Neural progenitor cell (in vitro differentiated cells): ENCODE data around the gene RPP38. TPM values are rescaled to one million over a fixed set of nuclear protein-coding genes. Genes with fewer than 3 reads are reported as not detected.
A peak's percentile ranks its signal among the peaks of the same experiment; 100 is the strongest.

Source experiments
- DNase-seq: peaks from one replicate; pipeline ENCODE4 v3.0.0-alpha.2; 2016; ENCODE audit warnings: low spot score
- H2AFZ ChIP-seq: fragments of 200-600 bp; sonication (generic); replicated peaks from 2 replicates; pipeline ENCODE4 v1.6.1; 2016; ENCODE audit warnings: antibody characterized with exemption
- H3F3A ChIP-seq: fragments of 200-600 bp; sonication (generic); 2 replicates; pipeline ENCODE4 v1.6.1; 2016; ENCODE audit warnings: antibody characterized with exemption, low read depth
- H3K27ac ChIP-seq: fragments of 200-600 bp; sonication (generic); 2 replicates; pipeline ENCODE4 v1.5.1; 2016; ENCODE audit warnings: mild to moderate bottlenecking
- H3K27me3 ChIP-seq: fragments of 200-600 bp; sonication (generic); 2 replicates; pipeline ENCODE4 v1.6.1; 2016; ENCODE audit warnings: mild to moderate bottlenecking, moderate library complexity
- H3K36me3 ChIP-seq: fragments of 200-600 bp; sonication (generic); 2 replicates; pipeline ENCODE4 v1.5.1; 2016
- H3K4me1 ChIP-seq: fragments of 200-600 bp; sonication (generic); 2 replicates; pipeline ENCODE4 v1.6.1; 2016; ENCODE audit warnings: mixed run types
- H3K4me2 ChIP-seq: fragments of 200-600 bp; sonication (generic); 2 replicates; pipeline ENCODE4 v1.6.1; 2016
- H3K4me3 ChIP-seq: fragments of 200-600 bp; sonication (generic); 2 replicates; pipeline ENCODE4 v1.5.1; 2016
- H3K79me2 ChIP-seq: fragments of 200-600 bp; sonication (generic); 2 replicates; pipeline ENCODE4 v1.6.1; 2016; ENCODE audit warnings: low read depth
- H3K9ac ChIP-seq: fragments of 200-600 bp; sonication (generic); 2 replicates; pipeline ENCODE4 v1.6.1; 2016
- H3K9me3 ChIP-seq: fragments of 200-600 bp; sonication (generic); 2 replicates; pipeline ENCODE4 v1.5.1; 2016; ENCODE audit warnings: low read depth
- H4K20me1 ChIP-seq: fragments of 200-600 bp; sonication (generic); 2 replicates; pipeline ENCODE4 v1.6.1; 2016; ENCODE audit warnings: low read depth
- H3K27ac Mint-ChIP-seq: 3 replicates; pipeline ENCODE4 v1.8.0; 2021; ENCODE audit warnings: mixed read lengths
- H3K27me3 Mint-ChIP-seq: 2 replicates; pipeline ENCODE4 v1.8.0; 2022; ENCODE audit warnings: low read depth, mild to moderate bottlenecking, inconsistent platforms, moderate library complexity, mixed read lengths; ENCODE audit not compliant: insufficient read depth
- H3K36me3 Mint-ChIP-seq: 3 replicates; pipeline ENCODE4 v1.8.0; 2021; ENCODE audit warnings: mixed read lengths
- H3K4me1 Mint-ChIP-seq: 3 replicates; pipeline ENCODE4 v1.8.0; 2021; ENCODE audit warnings: mixed read lengths
- H3K4me3 Mint-ChIP-seq: 3 replicates; pipeline ENCODE4 v1.8.0; 2021; ENCODE audit warnings: mild to moderate bottlenecking, moderate library complexity, mixed read lengths
- H3K9me3 Mint-ChIP-seq: 3 replicates; pipeline ENCODE4 v1.8.0; 2020; ENCODE audit warnings: mixed read lengths
- CTCF ChIP-seq: fragments of 200-600 bp; sonication (generic); IDR thresholded peaks from 2 replicates; pipeline ENCODE4 v1.5.1; 2017; ENCODE audit warnings: antibody characterized with exemption, mild to moderate bottlenecking
- EZH2 ChIP-seq: fragments of 200-600 bp; sonication (generic); IDR thresholded peaks from 2 replicates; pipeline ENCODE4 v1.6.1; 2017; ENCODE audit warnings: antibody characterized with exemption, mild to moderate bottlenecking, moderate library complexity
- EZH2phosphoT487 ChIP-seq: fragments of 200-600 bp; sonication (generic); IDR thresholded peaks from 2 replicates; pipeline ENCODE4 v1.6.1; 2017; ENCODE audit warnings: antibody characterized with exemption
- total RNA-seq: library from RNA; depleted of rRNA; stranded (reverse); fragments of >200 nt; gene quantifications from 2 replicates; pipeline ENCODE4 v1.2.3, GENCODE V29; 2015; ENCODE audit warnings: low replicate concordance

Gene RPP38
- total RNA-seq, 1 donor from 2014 or later: 17.0 TPM

GRCh38 chr10:15146366-15146765 lies 49.2 kb downstream of the RPP38 start:
- no peak overlapping the region for H2AFZ ChIP-seq
- H3K36me3 ChIP-seq: no peaks in the 10 kb centered on the region
- no peaks in the 10 kb centered on the region for H3K27me3 Mint-ChIP-seq
- peaks cover 7% of the 10 kb centered on the region for H3K4me1 ChIP-seq
- peaks cover 22% of the 10 kb centered on the region for H4K20me1 ChIP-seq
- peaks cover 40% of the 10 kb centered on the region for H3K79me2 ChIP-seq
- peaks cover 3% of the 10 kb centered on the region for H3F3A ChIP-seq
- no peak overlapping the region for H3K4me3 Mint-ChIP-seq
- H3K27me3 ChIP-seq: no peaks in the 10 kb centered on the region
- H3K4me2 ChIP-seq: no peak overlapping the region
- peaks cover 7% of the 10 kb centered on the region for H3K36me3 Mint-ChIP-seq
- DNase-seq: peak; percentile 13
- no peak overlapping the region for H3K27ac ChIP-seq
- no peaks in the 10 kb centered on the region for H3K9me3 Mint-ChIP-seq
- no peak overlapping the region for H3K9ac ChIP-seq
- no peak overlapping the region for H3K27ac Mint-ChIP-seq
- H3K9me3 ChIP-seq: no peaks in the 10 kb centered on the region
- no peak overlapping the region for H3K4me3 ChIP-seq
- peak; percentile 12 for TF ChIP-seq CTCF
- no peak for TF ChIP-seq EZH2
- no peak for TF ChIP-seq EZH2phosphoT487
- peaks cover 19% of the 10 kb centered on the region for H3K4me1 Mint-ChIP-seq

- H3K4me1 Mint-ChIP-seq: peaks cover 11% of the 10 kb centered on the region
- Histone ChIP-seq H3K9me3 (no peaks in the 10 kb centered on the region), H3K36me3 (no peaks in the 10 kb centered on the region), H3F3A (no peaks in the 10 kb centered on the region), H3K4me1 (no peaks in the 10 kb centered on the region), H4K20me1 (peaks cover 8% of the 10 kb centered on the region), H3K27me3 (no peaks in the 10 kb centered on the region), H3K9ac (no peak overlapping the region), H3K4me2 (no peak overlapping the region), H3K4me3 (no peak overlapping the region), H2AFZ (no peak overlapping the region), H3K79me2 (peaks cover 31% of the 10 kb centered on the region), H3K27ac (no peak overlapping the region)
- H3K27me3 Mint-ChIP-seq: no peaks in the 10 kb centered on the region
- H3K4me3 Mint-ChIP-seq: no peak overlapping the region
- H3K9me3 Mint-ChIP-seq: no peaks in the 10 kb centered on the region
- no peak for TF ChIP-seq CTCF
- TF ChIP-seq EZH2phosphoT487: no peak
- no peak for TF ChIP-seq EZH2
- H3K36me3 Mint-ChIP-seq: peaks cover 10% of the 10 kb centered on the region
- DNase-seq: no peak
- H3K27ac Mint-ChIP-seq: no peak overlapping the region
Measured at GRCh38 chr10:15147594-15148392, 50.6 kb downstream of the RPP38 start.

GRCh38 chr10:15149042-15149771 lies 52.1 kb downstream of the RPP38 start:
- Histone ChIP-seq H3K27me3 (no peaks in the 10 kb centered on the region), H2AFZ (no peak overlapping the region), H3K79me2 (peaks cover 31% of the 10 kb centered on the region), H3K9ac (no peak overlapping the region), H3F3A (no peaks in the 10 kb centered on the region), H3K4me3 (no peak overlapping the region), H4K20me1 (peaks cover 7% of the 10 kb centered on the region), H3K9me3 (no peaks in the 10 kb centered on the region), H3K36me3 (no peaks in the 10 kb centered on the region), H3K4me1 (no peaks in the 10 kb centered on the region), H3K27ac (no peak overlapping the region), H3K4me2 (no peak overlapping the region)
- no peak for DNase-seq
- H3K4me1 Mint-ChIP-seq: peaks cover 9% of the 10 kb centered on the region
- H3K4me3 Mint-ChIP-seq: no peak overlapping the region
- H3K27me3 Mint-ChIP-seq: no peaks in the 10 kb centered on the region
- no peak overlapping the region for H3K27ac Mint-ChIP-seq
- no peaks in the 10 kb centered on the region for H3K9me3 Mint-ChIP-seq
- TF ChIP-seq CTCF: no peak
- TF ChIP-seq EZH2: no peak
- no peak for TF ChIP-seq EZH2phosphoT487
- H3K36me3 Mint-ChIP-seq: peaks cover 13% of the 10 kb centered on the region
